Raji (cell line): ENCODE data around the gene CEP170.

ENCODE experiments used
- POLR2A ChIP-seq: IDR thresholded peaks from 2 replicates; pipeline ENCODE4 v1.6.1; 2011; ENCODE audit warnings: low read depth, low read length, control low read depth; ENCODE audit not compliant: insufficient read depth

The CEP170 gene

GRCh38 chr1:243273506-243273905 is 18.4 kb upstream of the CEP170 start:
- no peak for TF ChIP-seq POLR2A

GRCh38 chr1:243272401-243272800 is 17.3 kb upstream of the CEP170 start:
- no peak for TF ChIP-seq POLR2A

GRCh38 chr1:243271996-243272395 is 16.9 kb upstream of the CEP170 start:
- TF ChIP-seq POLR2A = no peak

- no peak for TF ChIP-seq POLR2A
Measured at GRCh38 chr1:243270097-243270864, 15.2 kb upstream of the CEP170 start.

GRCh38 chr1:243269461-243269801 is 14.3 kb upstream of the CEP170 start:
- TF ChIP-seq POLR2A = no peak

- no peak for TF ChIP-seq POLR2A
Measured at GRCh38 chr1:243268751-243269460, 13.8 kb upstream of the CEP170 start.

- no peak for TF ChIP-seq POLR2A
Measured at GRCh38 chr1:243267914-243268653, 13.0 kb upstream of the CEP170 start.

GRCh38 chr1:243267471-243267880 is 12.4 kb upstream of the CEP170 start:
- no peak for TF ChIP-seq POLR2A

GRCh38 chr1:243266231-243266630 is 11.2 kb upstream of the CEP170 start:
- TF ChIP-seq POLR2A = no peak

- no peak for TF ChIP-seq POLR2A
Measured at GRCh38 chr1:243264717-243265116, 9.6 kb upstream of the CEP170 start.

GRCh38 chr1:243261390-243261789 is 6.3 kb upstream of the CEP170 start:
- no peak for TF ChIP-seq POLR2A

- TF ChIP-seq POLR2A = no peak
Measured at GRCh38 chr1:243260221-243260880, 5.3 kb upstream of the CEP170 start.

- TF ChIP-seq POLR2A = no peak
Measured at GRCh38 chr1:243258731-243259130, 3.6 kb upstream of the CEP170 start.

- TF ChIP-seq POLR2A = no peak
Measured at GRCh38 chr1:243257189-243257588, 2.1 kb upstream of the CEP170 start.

- TF ChIP-seq POLR2A = no peak
Measured at GRCh38 chr1:243256590-243256989, 1.5 kb upstream of the CEP170 start.
